Loucy (cell line): ENCODE measurements around the gene TNFAIP3.

Experiments
- H2AFZ ChIP-seq: fragments of 200-600 bp; sonication (generic); 2 replicates; pipeline ENCODE4 v1.6.0; 2016; ENCODE audit warnings: antibody characterized with exemption, mild to moderate bottlenecking, low read length, moderate library complexity
- H3F3A ChIP-seq: fragments of 200-600 bp; 2 replicates; pipeline ENCODE4 v1.6.0; 2016; ENCODE audit warnings: antibody characterized with exemption, low read depth, mild to moderate bottlenecking
- H3K27me3 ChIP-seq: fragments of 200-600 bp; sonication (generic); 2 replicates; pipeline ENCODE4 v1.6.1; 2014; ENCODE audit warnings: low read length, mild to moderate bottlenecking; ENCODE audit not compliant: insufficient read depth, poor library complexity, severe bottlenecking
- H3K36me3 ChIP-seq: fragments of 200-600 bp; sonication (generic); 2 replicates; pipeline ENCODE4 v1.6.1; 2016; ENCODE audit warnings: low read length; ENCODE audit not compliant: insufficient read depth
- H3K4me1 ChIP-seq: fragments of 200-600 bp; sonication (generic); 2 replicates; pipeline ENCODE4 v1.5.1; 2014; ENCODE audit warnings: low read length, mild to moderate bottlenecking; ENCODE audit not compliant: insufficient read depth, poor library complexity, severe bottlenecking
- H3K4me2 ChIP-seq: fragments of 200-600 bp; sonication (generic); 2 replicates; pipeline ENCODE4 v1.6.0; 2014; ENCODE audit warnings: antibody characterized with exemption, low read length, low read depth, mild to moderate bottlenecking; ENCODE audit not compliant: poor library complexity, severe bottlenecking
- H3K4me3 ChIP-seq: fragments of 200-600 bp; sonication (generic); 2 replicates; pipeline ENCODE4 v1.5.1; 2014; ENCODE audit warnings: low read length, mild to moderate bottlenecking, mixed read lengths; ENCODE audit not compliant: poor library complexity, severe bottlenecking
- H3K79me2 ChIP-seq: fragments of 200-600 bp; sonication (generic); 2 replicates; pipeline ENCODE4 v1.6.1; 2014; ENCODE audit warnings: low read length; ENCODE audit not compliant: insufficient read depth
- H3K9ac ChIP-seq: fragments of 200-600 bp; sonication (generic); 2 replicates; pipeline ENCODE4 v1.6.0; 2014; ENCODE audit warnings: mild to moderate bottlenecking, low read depth, low read length, moderate library complexity; ENCODE audit not compliant: poor library complexity, severe bottlenecking
- H3K9me2 ChIP-seq: fragments of 200-600 bp; sonication (generic); replicated peaks from 2 replicates; pipeline ENCODE4 v1.6.1; 2016; ENCODE audit warnings: low read depth, low read length, mixed read lengths
- H3K9me3 ChIP-seq: fragments of 200-600 bp; sonication (generic); 2 replicates; pipeline ENCODE4 v1.6.1; 2014; ENCODE audit warnings: mild to moderate bottlenecking, antibody characterized with exemption, low read length, low read depth; ENCODE audit not compliant: insufficient read depth
- H4K20me1 ChIP-seq: fragments of 200-600 bp; sonication (generic); 2 replicates; pipeline ENCODE4 v1.6.0; 2014; ENCODE audit warnings: antibody characterized with exemption, low read length, mild to moderate bottlenecking; ENCODE audit not compliant: insufficient read depth, poor library complexity, severe bottlenecking
- CTCF ChIP-seq: fragments of 200-600 bp; sonication (generic); conservative IDR thresholded peaks from 2 replicates; pipeline ENCODE4 v1.5.1; 2014; ENCODE audit warnings: mild to moderate bottlenecking, antibody characterized with exemption, low read length
- EZH2phosphoT487 ChIP-seq: fragments of 200-600 bp; IDR thresholded peaks from 2 replicates; pipeline ENCODE4 v1.6.1; 2018; ENCODE audit warnings: antibody characterized with exemption, mild to moderate bottlenecking, moderate library complexity, borderline replicate concordance

Gene TNFAIP3

GRCh38 chr6:137890983-137891537 is 24.0 kb downstream of the TNFAIP3 start:
- no peaks in the 10 kb centered on the region for H4K20me1 ChIP-seq
- peaks cover 3% of the 10 kb centered on the region; the same call in 1 of the 2 replicates for H3K9me3 ChIP-seq
- no peaks in the 10 kb centered on the region for H3K79me2 ChIP-seq
- no peak overlapping the region for H3K4me2 ChIP-seq
- TF ChIP-seq EZH2phosphoT487 (no peak), CTCF (no peak)
- no peaks in the 10 kb centered on the region for H3K36me3 ChIP-seq
- H2AFZ ChIP-seq = no peak overlapping the region; the same call in 1 of the 2 replicates
- H3K4me3 ChIP-seq = no peak overlapping the region
- no peaks in the 10 kb centered on the region for H3F3A ChIP-seq
- no peak overlapping the region for H3K9ac ChIP-seq
- no peaks in the 10 kb centered on the region for H3K4me1 ChIP-seq
- H3K9me2 ChIP-seq = no peaks in the 10 kb centered on the region
- no peaks in the 10 kb centered on the region for H3K27me3 ChIP-seq

- Histone ChIP-seq H3K79me2 (no peaks in the 10 kb centered on the region), H3K4me3 (no peak overlapping the region), H4K20me1 (no peaks in the 10 kb centered on the region), H3K27me3 (no peaks in the 10 kb centered on the region), H3K9ac (no peak overlapping the region), H3K9me3 (no peaks in the 10 kb centered on the region), H3K4me2 (no peak overlapping the region), H3K36me3 (no peaks in the 10 kb centered on the region), H2AFZ (no peak overlapping the region), H3F3A (no peaks in the 10 kb centered on the region), H3K9me2 (no peaks in the 10 kb centered on the region), H3K4me1 (no peaks in the 10 kb centered on the region)
- no peak for TF ChIP-seq CTCF
- TF ChIP-seq EZH2phosphoT487 = no peak
These were observed 25.2 kb downstream of the TNFAIP3 start for GRCh38 chr6:137892271-137892708.

GRCh38 chr6:137893181-137893580 is 26.1 kb downstream of the TNFAIP3 start:
- H4K20me1 ChIP-seq = no peaks in the 10 kb centered on the region
- H3K4me1 ChIP-seq = no peaks in the 10 kb centered on the region
- H3K36me3 ChIP-seq = no peaks in the 10 kb centered on the region
- no peak for TF ChIP-seq CTCF
- no peak for TF ChIP-seq EZH2phosphoT487
- H3K4me3 ChIP-seq = no peak overlapping the region
- H3K79me2 ChIP-seq = no peaks in the 10 kb centered on the region
- no peak overlapping the region for H2AFZ ChIP-seq
- H3K9me2 ChIP-seq = 0 out of 2 replicates have a peak, but pooled peaks cover under 1% of the 10 kb centered on the region
- H3K9ac ChIP-seq = no peak overlapping the region
- no peaks in the 10 kb centered on the region for H3F3A ChIP-seq
- no peak overlapping the region for H3K4me2 ChIP-seq
- H3K27me3 ChIP-seq = no peaks in the 10 kb centered on the region
- no peaks in the 10 kb centered on the region for H3K9me3 ChIP-seq
